Measurements from ENCODE around the gene ZNF37A. TPM values are rescaled to one million over a fixed set of nuclear protein-coding genes. Genes with fewer than 3 reads are reported as not detected.
"Not testable (repeated sequence)": the region's sequence is repeated elsewhere in the genome, so short reads cannot be mapped to it uniquely, and the experiment has no call there.

Gene ZNF37A
- polyA plus RNA-seq, 1 donor = 24.4 TPM

DNA sequence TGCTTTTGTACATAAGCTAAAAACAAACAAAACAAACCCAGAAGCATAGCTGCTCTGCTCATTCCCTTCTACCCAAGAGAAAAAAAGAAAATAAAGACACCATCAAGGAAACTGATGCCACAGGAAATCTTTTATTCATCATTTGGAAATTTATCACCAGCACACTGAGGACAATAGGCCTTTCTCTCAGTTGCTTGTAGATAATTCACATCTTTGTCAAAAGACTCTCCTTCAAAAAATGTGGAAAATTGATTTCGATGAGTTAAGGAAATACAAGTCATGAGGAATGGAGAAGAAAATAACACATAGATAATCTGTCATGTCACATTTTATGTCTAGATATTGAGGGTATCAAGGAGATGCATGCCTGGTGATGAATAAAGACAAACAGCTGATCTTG is 53.5 kb downstream of the ZNF37A start:
- no peak for DNase-seq

- DNase-seq = not testable (repeated sequence)
Observed at GRCh38 chr10:38150891-38151463, 56.8 kb downstream of the ZNF37A start.

DNA sequence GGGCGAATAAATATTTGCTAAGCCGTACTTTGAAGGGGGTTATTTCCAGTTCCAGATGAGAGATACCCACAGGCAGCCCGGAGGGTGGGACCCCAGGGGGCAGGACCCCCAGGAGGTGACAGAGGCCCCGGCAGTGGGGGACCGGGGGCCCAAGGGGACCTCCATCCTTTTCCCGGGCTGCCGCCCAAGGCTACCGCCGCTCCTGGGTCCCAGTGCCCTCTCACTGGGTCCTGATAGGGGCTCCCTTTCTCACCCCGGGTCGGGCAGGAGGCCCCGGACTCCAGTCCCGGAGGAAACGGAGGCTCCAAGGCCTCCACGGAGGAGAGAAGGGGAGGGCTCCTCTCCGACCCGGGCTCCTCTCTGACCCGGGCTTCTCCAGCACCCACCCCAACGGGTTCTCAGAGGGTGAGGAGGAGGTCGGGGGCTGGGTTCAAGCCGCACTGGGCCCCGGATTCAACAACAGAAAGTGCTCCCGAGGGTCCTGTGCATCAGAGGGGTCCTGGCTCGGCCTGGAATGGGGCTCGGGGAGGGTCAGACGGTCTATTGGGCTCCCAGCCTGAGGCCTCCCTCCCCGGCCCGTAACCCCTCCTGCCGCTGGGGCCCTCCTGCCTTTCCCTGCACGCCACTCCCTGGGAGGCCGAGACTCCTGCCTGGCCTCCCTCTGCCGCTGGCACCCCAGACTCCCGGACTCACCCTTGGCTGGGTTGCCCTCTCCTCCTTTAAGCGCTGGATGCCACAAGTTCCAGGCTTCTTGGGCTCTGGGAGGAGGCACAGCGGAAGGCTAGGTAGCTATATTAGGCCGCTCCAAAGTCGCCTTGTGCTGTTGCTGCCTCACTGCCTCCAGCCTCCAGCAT is 62.5 kb downstream of the ZNF37A start:
- DNase-seq = no peak

DNA sequence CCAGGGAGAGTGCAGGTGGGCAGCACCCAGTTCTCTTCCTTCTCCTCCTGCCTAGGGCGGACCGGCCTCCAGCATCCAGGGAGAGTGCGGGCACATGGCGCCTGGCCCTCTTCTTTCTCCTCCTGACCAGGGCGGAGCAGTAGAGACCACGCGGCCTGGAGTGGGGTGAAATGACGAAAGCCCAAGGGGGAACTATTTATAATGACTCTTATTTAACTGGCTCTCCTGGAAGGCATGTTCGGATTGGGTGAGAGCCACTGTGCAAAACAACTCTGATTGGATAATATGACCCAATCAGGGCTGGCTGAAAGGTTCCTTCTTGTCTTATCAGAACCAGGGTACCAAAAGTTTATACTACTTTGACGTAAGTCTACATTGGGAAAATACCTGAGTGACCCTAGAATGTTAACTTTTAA is 63.1 kb downstream of the ZNF37A start:
- DNase-seq = no peak

GRCh38 chr10:38159004-38159403 is 64.9 kb downstream of the ZNF37A start:
- no peak for DNase-seq

GRCh38 chr10:38163617-38164016 is 69.5 kb downstream of the ZNF37A start:
- DNase-seq = no peak

DNA sequence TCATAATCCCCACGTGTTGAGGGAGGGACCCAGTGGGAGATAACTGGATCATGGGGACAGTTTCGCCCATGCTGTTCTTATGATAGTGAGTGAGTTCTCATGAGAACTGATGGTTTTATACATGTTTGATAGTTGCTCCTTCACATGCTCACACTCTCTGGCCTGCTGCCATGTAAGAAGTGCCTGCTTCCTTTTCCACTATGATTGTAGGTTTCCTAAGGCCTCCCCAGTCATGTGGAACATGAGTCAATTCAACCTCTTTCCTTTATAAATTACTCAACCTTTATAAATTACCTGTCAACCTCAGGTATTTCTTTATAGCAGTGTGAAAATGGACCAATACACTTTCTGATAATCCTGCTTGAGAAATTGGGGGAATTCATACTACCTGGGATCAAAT is 80.2 kb downstream of the ZNF37A start:
- no peak for DNase-seq

- no peak for DNase-seq
Observed at GRCh38 chr10:38184477-38184876, 90.3 kb downstream of the ZNF37A start.

Other genes with a start within 250 kb of the ZNF37A start
- 47.3 TPM for gene ZNF248, start 236.7 kb upstream of the ZNF37A start, polyA plus RNA-seq (ENCODE audit: insufficient read length)
- 17.2 TPM for gene ZNF25, start 117.7 kb upstream of the ZNF37A start, polyA plus RNA-seq (ENCODE audit: insufficient read length)
- 70.9 TPM for gene ZNF33A, start 83.7 kb upstream of the ZNF37A start, polyA plus RNA-seq (ENCODE audit: insufficient read length)